Heart right ventricle (tissue), 16 donors: ENCODE measurements around the gene POLR2H. TPM values are rescaled to one million over a fixed set of nuclear protein-coding genes. Genes with fewer than 3 reads are reported as not detected.

ENCODE experiments used
- ATAC-seq, 8 donors: fragments of 200-7000 bp; cut with Tn5 transposase; one replicate each; pipeline ENCODE4 v1.9.1; 2020; ENCODE audit warnings: mild to moderate bottlenecking in 8 of 8, moderate library complexity in 8 of 8, moderate number of reproducible peaks in 1 of 8
- DNase-seq, 2 donors: peaks; one replicate each; pipeline ENCODE4 v3.0.0-alpha.2; 2020
- H3K27ac ChIP-seq, 10 donors: fragments of 200-600 bp; sonication (generic) in 2 of 10; one replicate each; pipeline versions ENCODE4 v1.5.0 to v1.8.0; 2020 to 2022; ENCODE audit warnings: mild to moderate bottlenecking in 3 of 10
- H3K27me3 ChIP-seq, 7 donors: fragments of 200-600 bp; one replicate each; pipeline ENCODE4 v1.8.0; 2021 to 2022; ENCODE audit warnings: mild to moderate bottlenecking in 2 of 7
- H3K36me3 ChIP-seq, 9 donors: fragments of 200-600 bp; sonication (generic) in 1 of 9; one replicate each; pipeline versions ENCODE4 v1.5.0 to v1.8.0; 2020 to 2022; ENCODE audit warnings: mild to moderate bottlenecking in 2 of 9
- H3K4me1 ChIP-seq, 9 donors: fragments of 200-600 bp; sonication (generic) in 1 of 9; one replicate each; pipeline versions ENCODE4 v1.5.0 to v1.8.0; 2020 to 2022; ENCODE audit warnings: mild to moderate bottlenecking in 4 of 9
- H3K4me3 ChIP-seq, 10 donors: fragments of 200-600 bp; sonication (generic) in 2 of 10; one replicate each; pipeline versions ENCODE4 v1.5.0 to v1.8.0; 2020 to 2022; ENCODE audit warnings: mild to moderate bottlenecking in 7 of 10, moderate library complexity in 2 of 10
- H3K9me3 ChIP-seq, 11 donors: fragments of 200-600 bp in 10 of 11; sonication (generic) in 2 of 11; one replicate each; pipeline versions ENCODE4 v1.5.0 to v1.8.0; 2013 to 2022; ENCODE audit warnings: mild to moderate bottlenecking in 2 of 11, control low read depth in 1 of 11, moderate library complexity in 1 of 11
- CTCF ChIP-seq, 9 donors: fragments of 200-600 bp; sonication (generic) in 2 of 9; IDR thresholded peaks; one replicate each; pipeline versions ENCODE4 v1.5.0 to v1.8.0; 2021 to 2022; ENCODE audit warnings: antibody characterized with exemption in 9 of 9, mild to moderate bottlenecking in 5 of 9, moderate library complexity in 1 of 9
- WGBS, 2 donors: extraction: QIAGEN DNeasy Blood & Tissue Kit; methylation state at CpG; one replicate each; pipeline ENCODE4 v1.1.7; 2013; ENCODE audit warnings: inconsistent platforms in 1 of 2; 5-methylcytosine and 5-hydroxymethylcytosine counted together
- intact Hi-C, 10 donors: fragments of 100-400 bp; cut with DNase I; formaldehyde crosslinking; loops; one replicate each; pipeline versions ENCODE4 v1.11.1 to v1.14.2; 2022
- polyA plus RNA-seq, 2 donors: library from polyadenylated mRNA; stranded (reverse); fragments of 200-250 nt; gene quantifications; one replicate each; pipeline ENCODE4 v1.2.3, GENCODE V29; 2013
- total RNA-seq, 10 donors: library from RNA; stranded (reverse); fragmentation: NEBNext Ultra II Directional in 3 of 10; extraction: Animal tissue kit (Norgen Biotek cat#: 25700) in 3 of 10; gene quantifications; one replicate each; pipeline versions ENCODE4 v1.2.1 to v1.2.4, GENCODE V29; 2021 to 2023
- donor health status: Arrhythmogenic right ventricular cardiomyopathy.
- donor health status: ischemic (EF 13 %, LVEDD 7.1; RV severe dilation, severe dysfunction).
- donor health status: healthy with polysubstance abuse.
- donor health status: DM: no; HTN: yes; CAD: no.
- donor health status: DM: no; HTN: no; CAD: no.
- donor health status: ischemic (EF 25% LVEDD 6.9; RV normal size, moderate dysfunction).
- donor health status: ischemic (EF 25% LVEDD 5.7; RV mildly dilated, moderate dysfunction).
- donor health status: healthy.
- donor health status: DM: yes; HTN: yes; CAD: no.
- donor health status: Ischemic cardiomyopathy.
- donor health status: ischemic (EF 35%, LVEDD 5.7; RV mildly dilated, moderate dysfunction).
- donor health status: nonischemic (EF 11% LVEDD 7.7; RV severe dilation, severe dysfunction).
- donor health status: DM: yes; HTN: yes; CAD: no.
- donor health status: PGD.
- donor health status: ischemic (EF 29% LVEDD 5.4; RV normal size, mild dysfunction).
- donor health status: nonischemic (EF 23%, LVEDD 6.1; RV moderate dilation, normal function).

Gene POLR2H
- total and polyA plus RNA-seq, 12 donors = 17.4 to 63.7 (median 24.5) TPM

- 91 to 95% methylated on average over 7 of the region's 7 CpGs for WGBS, 2 donors
- H3K27ac ChIP-seq = no peak overlapping the region
- no peak for TF ChIP-seq CTCF (IDR thresholded peaks at IDR 0.05)
- DNase-seq (no peak), ATAC-seq (no peak)
- H3K27me3 ChIP-seq = no peaks in the 10 kb centered on the region
- no peak overlapping the region for H3K4me3 ChIP-seq
- no peaks in the 10 kb centered on the region for H3K9me3 ChIP-seq
- intact Hi-C loops = no loop called here
- H3K36me3 ChIP-seq = peaks cover 0 to 56% (median 34%) of the 10 kb centered on the region in 9 donors
- peaks cover 15 to 57% (median 39%) of the 10 kb centered on the region in 9 donors for H3K4me1 ChIP-seq
These were observed 19.6 kb upstream of the POLR2H start for GRCh38 chr3:184341925-184342324.

- WGBS, 2 donors = 61 to 64% methylated on average over 5 of the region's 5 CpGs
- DNase-seq = no peak
- ATAC-seq = no peak
- Histone ChIP-seq H3K4me3 (no peak overlapping the region), H3K27me3 (no peaks in the 10 kb centered on the region), H3K9me3 (no peaks in the 10 kb centered on the region), H3K27ac (no peak overlapping the region), H3K4me1 (peaks cover 6 to 42% (median 24%) of the 10 kb centered on the region in 9 donors), H3K36me3 (peaks cover 0 to 58% (median 34%) of the 10 kb centered on the region in 9 donors)
- no peak for TF ChIP-seq CTCF (IDR thresholded peaks at IDR 0.05)
- intact Hi-C loops = no loop called here
These were observed 18.2 kb upstream of the POLR2H start for GRCh38 chr3:184343200-184343876.

DNA sequence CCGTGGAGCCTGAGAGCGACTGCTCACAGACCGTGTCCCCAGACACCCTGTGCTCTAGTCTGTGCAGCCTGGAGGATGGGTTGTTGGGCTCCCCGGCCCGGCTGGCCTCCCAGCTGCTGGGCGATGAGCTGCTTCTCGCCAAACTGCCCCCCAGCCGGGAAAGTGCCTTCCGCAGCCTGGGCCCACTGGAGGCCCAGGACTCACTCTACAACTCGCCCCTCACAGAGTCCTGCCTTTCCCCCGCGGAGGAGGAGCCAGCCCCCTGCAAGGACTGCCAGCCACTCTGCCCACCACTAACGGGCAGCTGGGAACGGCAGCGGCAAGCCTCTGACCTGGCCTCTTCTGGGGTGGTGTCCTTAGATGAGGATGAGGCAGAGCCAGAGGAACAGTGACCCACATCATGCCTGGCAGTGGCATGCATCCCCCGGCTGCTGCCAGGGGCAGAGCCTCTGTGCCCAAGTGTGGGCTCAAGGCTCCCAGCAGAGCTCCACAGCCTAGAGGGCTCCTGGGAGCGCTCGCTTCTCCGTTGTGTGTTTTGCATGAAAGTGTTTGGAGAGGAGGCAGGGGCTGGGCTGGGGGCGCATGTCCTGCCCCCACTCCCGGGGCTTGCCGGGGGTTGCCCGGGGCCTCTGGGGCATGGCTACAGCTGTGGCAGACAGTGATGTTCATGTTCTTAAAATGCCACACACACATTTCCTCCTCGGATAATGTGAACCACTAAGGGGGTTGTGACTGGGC lies 16.8 kb upstream of the POLR2H start:
- peaks cover 0 to 28% (median 10%) of the 10 kb centered on the region in 9 donors for H3K4me1 ChIP-seq
- no peak overlapping the region for H3K27ac ChIP-seq
- ATAC-seq = peak in 2 of 8 donors; percentile 7 to 13
- no peaks in the 10 kb centered on the region for H3K9me3 ChIP-seq
- no peak for TF ChIP-seq CTCF (IDR thresholded peaks at IDR 0.05)
- H3K27me3 ChIP-seq = no peaks in the 10 kb centered on the region
- no peak overlapping the region for H3K4me3 ChIP-seq
- no peak for DNase-seq
- 84 to 89% methylated on average over 22 to 24 of the region's 24 CpGs for WGBS, 2 donors
- intact Hi-C loops = loop anchor here in 1 of 10 donors (5.0 kb wide), 1 partner anchor 32 kb away; the partner anchor contains the start of gene EIF4G1
- H3K36me3 ChIP-seq = peaks cover 0 to 58% (median 34%) of the 10 kb centered on the region in 9 donors

DNA sequence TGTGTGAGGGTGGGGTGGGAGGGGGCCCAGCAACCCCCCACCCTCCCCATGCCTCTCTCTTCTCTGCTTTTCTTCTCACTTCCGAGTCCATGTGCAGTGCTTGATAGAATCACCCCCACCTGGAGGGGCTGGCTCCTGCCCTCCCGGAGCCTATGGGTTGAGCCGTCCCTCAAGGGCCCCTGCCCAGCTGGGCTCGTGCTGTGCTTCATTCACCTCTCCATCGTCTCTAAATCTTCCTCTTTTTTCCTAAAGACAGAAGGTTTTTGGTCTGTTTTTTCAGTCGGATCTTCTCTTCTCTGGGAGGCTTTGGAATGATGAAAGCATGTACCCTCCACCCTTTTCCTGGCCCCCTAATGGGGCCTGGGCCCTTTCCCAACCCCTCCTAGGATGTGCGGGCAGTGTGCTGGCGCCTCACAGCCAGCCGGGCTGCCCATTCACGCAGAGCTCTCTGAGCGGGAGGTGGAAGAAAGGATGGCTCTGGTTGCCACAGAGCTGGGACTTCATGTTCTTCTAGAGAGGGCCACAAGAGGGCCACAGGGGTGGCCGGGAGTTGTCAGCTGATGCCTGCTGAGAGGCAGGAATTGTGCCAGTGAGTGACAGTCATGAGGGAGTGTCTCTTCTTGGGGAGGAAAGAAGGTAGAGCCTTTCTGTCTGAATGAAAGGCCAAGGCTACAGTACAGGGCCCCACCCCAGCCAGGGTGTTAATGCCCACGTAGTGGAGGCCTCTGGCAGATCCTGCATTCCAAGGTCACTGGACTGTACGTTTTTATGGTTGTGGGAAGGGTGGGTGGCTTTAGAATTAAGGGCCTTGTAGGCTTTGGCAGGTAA lies 16.0 kb upstream of the POLR2H start:
- ATAC-seq = peak; percentile 50 to 87 (median 74)
- H3K4me3 ChIP-seq = no peak overlapping the region
- H3K27ac ChIP-seq = peak overlapping the region in 4 of 10 donors; percentile 22 to 46 (median 40)
- peak in 7 of 9 donors; percentile 33 to 59 (median 55) for TF ChIP-seq CTCF (IDR thresholded peaks at IDR 0.05)
- H3K27me3 ChIP-seq = no peaks in the 10 kb centered on the region
- 38 to 46% methylated on average over 14 of the region's 14 CpGs for WGBS, 2 donors
- H3K9me3 ChIP-seq = no peaks in the 10 kb centered on the region
- peaks cover 0 to 23% (median 8%) of the 10 kb centered on the region in 9 donors for H3K4me1 ChIP-seq
- H3K36me3 ChIP-seq = peaks cover 0 to 58% (median 34%) of the 10 kb centered on the region in 9 donors
- peak; percentile 46 to 67 for DNase-seq
- intact Hi-C loops = loop anchor here in 1 of 10 donors (5.0 kb wide), 1 partner anchor 33 kb away; the partner anchor contains the start of gene EIF4G1
